K562 (cell line): ENCODE data around the gene NEXN. TPM values are rescaled to one million over a fixed set of nuclear protein-coding genes. Genes with fewer than 3 reads are reported as not detected.
A peak's percentile ranks its signal among the peaks of the same experiment; 100 is the strongest.

Experiments used
- KDM1A ChIP-seq, 2 experiments: fragments of 450-650 bp; IDR thresholded peaks; 2 replicates each; pipeline ENCODE4 v1.6.1; 2016; ENCODE audit warnings: mild to moderate bottlenecking in 2 of 2
- SFPQ ChIP-seq: fragments of 200-400 bp; formaldehyde crosslinking; IDR thresholded peaks from 2 replicates; pipeline ENCODE4 v1.6.1; 2017; ENCODE audit warnings: mild to moderate bottlenecking, low read depth, low read length, moderate library complexity
- SIX5 ChIP-seq, 2 experiments: IDR thresholded peaks; 2 replicates each; pipeline ENCODE4 v1.6.1; 2011; ENCODE audit warnings: low read length in 2 of 2, borderline replicate concordance in 1 of 2, low read depth in 1 of 2, mild to moderate bottlenecking in 1 of 2, moderate library complexity in 1 of 2; ENCODE audit not compliant: insufficient read depth in 1 of 2
- SRSF1 ChIP-seq: fragments of 200-400 bp; formaldehyde crosslinking; IDR thresholded peaks from 2 replicates; pipeline ENCODE4 v1.6.1; 2017; ENCODE audit warnings: mild to moderate bottlenecking, low read depth, low read length, moderate library complexity
- ZBTB17 ChIP-seq: fragments of 450-650 bp; formaldehyde crosslinking; IDR thresholded peaks from 2 replicates; pipeline ENCODE4 v1.4.0; 2020; ENCODE audit warnings: mild to moderate bottlenecking
- ZBTB9 ChIP-seq: fragments of 450-650 bp; formaldehyde crosslinking; IDR thresholded peaks from 2 replicates; pipeline ENCODE4 v1.4.0; 2020; ENCODE audit warnings: mild to moderate bottlenecking, moderate library complexity
- ZFP36 ChIP-seq: fragments of 150-350 bp; IDR thresholded peaks from 2 replicates; pipeline ENCODE4 v1.6.1; 2018; ENCODE audit warnings: low read length, low read depth; ENCODE audit not compliant: partially characterized antibody
- ZNF282 ChIP-seq: sonication (generic); formaldehyde crosslinking; IDR thresholded peaks from 2 replicates; pipeline ENCODE4 v1.8.1; 2023; ENCODE audit warnings: missing genetic modification reagents
- polyA plus RNA-seq, 8 experiments: library from polyadenylated mRNA; depleted of rRNA in 4 of 8; stranded (reverse) in 5 of 8; unstranded in 3 of 8; fragments of >200 nt; fragmentation: Nextera tagmentation in 2 of 8; fragmentation: Illumina TruSeq in 1 of 8; extraction: Ambion mirVana in 2 of 8; extraction: Trizol in 1 of 8; gene quantifications; 2 replicates each; pipeline versions ENCODE4 v1.2.1 to v1.2.3, GENCODE V29; 2011 to 2014; ENCODE audit warnings: inconsistent platforms in 1 of 8, missing spikeins in 1 of 8
- total RNA-seq, 7 experiments: library from RNA; depleted of rRNA in 6 of 7; stranded (reverse); fragments of >200 nt in 6 of 7; fragmentation: Illumina TruSeq in 2 of 7; extraction: Trizol in 2 of 7; gene quantifications; 2 replicates each; pipeline versions ENCODE4 v1.2.1 to v1.2.3, GENCODE V29; 2011 to 2021; ENCODE audit warnings: low replicate concordance in 1 of 7
- TF ChIP-seq, protein P1 (sequence below): fragments of 450-650 bp; IDR thresholded peaks from 2 replicates; pipeline ENCODE4 v1.6.1; 2016; ENCODE audit warnings: borderline replicate concordance

Gene NEXN
- total and polyA plus RNA-seq, 9 of the 15 experiments (the other 6 are each of a cell fraction or from before 2014, with no cell fraction given), result 0.18 to 1.8 (median 0.76) TPM

GRCh38 chr1:77978969-77979876 lies 90.8 kb downstream of the NEXN start, which contains the start of gene FUBP1 (continued):
- TF ChIP-seq SFPQ (no peak), ZBTB9 (CRISPR knock-in tag) (0 out of 2 replicates have a peak, but pooled peaks have one; percentile 23), ZBTB17 (no peak), SIX5 (IDR thresholded peaks at IDR 0.05; ENCODE audit: borderline replicate concordance in 1 of 2, insufficient read depth in 1 of 2, low read depth in 1 of 2, low read length in 2 of 2) (no peak), KDM1A (IDR thresholded peaks at IDR 0.05) (no peak), ZFP36 (peak; percentile 46), SRSF1 (no peak), ZNF282 (CRISPR knock-in tag) (no peak)
- TF ChIP-seq, protein P1, sequence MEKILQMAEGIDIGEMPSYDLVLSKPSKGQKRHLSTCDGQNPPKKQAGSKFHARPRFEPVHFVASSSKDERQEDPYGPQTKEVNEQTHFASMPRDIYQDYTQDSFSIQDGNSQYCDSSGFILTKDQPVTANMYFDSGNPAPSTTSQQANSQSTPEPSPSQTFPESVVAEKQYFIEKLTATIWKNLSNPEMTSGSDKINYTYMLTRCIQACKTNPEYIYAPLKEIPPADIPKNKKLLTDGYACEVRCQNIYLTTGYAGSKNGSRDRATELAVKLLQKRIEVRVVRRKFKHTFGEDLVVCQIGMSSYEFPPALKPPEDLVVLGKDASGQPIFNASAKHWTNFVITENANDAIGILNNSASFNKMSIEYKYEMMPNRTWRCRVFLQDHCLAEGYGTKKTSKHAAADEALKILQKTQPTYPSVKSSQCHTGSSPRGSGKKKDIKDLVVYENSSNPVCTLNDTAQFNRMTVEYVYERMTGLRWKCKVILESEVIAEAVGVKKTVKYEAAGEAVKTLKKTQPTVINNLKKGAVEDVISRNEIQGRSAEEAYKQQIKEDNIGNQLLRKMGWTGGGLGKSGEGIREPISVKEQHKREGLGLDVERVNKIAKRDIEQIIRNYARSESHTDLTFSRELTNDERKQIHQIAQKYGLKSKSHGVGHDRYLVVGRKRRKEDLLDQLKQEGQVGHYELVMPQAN, result peak; percentile 76
